Measurements from ENCODE around the gene TRPM2.

DNA sequence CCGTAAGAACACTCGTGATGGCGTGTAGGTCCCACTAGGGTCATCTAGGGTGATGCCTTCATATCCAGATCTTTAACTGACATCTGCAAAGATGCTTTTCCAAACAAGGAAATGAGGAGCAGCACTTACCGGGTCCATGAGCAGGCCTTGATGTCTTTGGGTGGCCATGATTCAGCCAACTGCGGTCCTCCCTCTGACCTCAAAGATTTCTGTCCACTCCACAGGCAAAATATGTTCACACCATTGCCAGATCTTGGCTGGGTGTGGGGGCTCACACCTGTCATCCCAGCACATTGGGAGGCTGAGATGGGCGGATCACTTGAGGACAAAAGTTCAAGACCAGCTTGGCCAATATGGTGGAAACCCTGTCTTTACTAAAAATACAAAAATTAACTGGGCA lies 18.2 kb downstream of the TRPM2 start:
- TF ChIP-seq, protein P1, sequence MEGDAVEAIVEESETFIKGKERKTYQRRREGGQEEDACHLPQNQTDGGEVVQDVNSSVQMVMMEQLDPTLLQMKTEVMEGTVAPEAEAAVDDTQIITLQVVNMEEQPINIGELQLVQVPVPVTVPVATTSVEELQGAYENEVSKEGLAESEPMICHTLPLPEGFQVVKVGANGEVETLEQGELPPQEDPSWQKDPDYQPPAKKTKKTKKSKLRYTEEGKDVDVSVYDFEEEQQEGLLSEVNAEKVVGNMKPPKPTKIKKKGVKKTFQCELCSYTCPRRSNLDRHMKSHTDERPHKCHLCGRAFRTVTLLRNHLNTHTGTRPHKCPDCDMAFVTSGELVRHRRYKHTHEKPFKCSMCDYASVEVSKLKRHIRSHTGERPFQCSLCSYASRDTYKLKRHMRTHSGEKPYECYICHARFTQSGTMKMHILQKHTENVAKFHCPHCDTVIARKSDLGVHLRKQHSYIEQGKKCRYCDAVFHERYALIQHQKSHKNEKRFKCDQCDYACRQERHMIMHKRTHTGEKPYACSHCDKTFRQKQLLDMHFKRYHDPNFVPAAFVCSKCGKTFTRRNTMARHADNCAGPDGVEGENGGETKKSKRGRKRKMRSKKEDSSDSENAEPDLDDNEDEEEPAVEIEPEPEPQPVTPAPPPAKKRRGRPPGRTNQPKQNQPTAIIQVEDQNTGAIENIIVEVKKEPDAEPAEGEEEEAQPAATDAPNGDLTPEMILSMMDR (IDR thresholded peaks at IDR 0.05), result no peak
- no peak for TF ChIP-seq POLR2AphosphoS5 (IDR thresholded peaks at IDR 0.05; ENCODE audit: low read depth, low read length)
- TF ChIP-seq TCF7L2 (IDR thresholded peaks at IDR 0.05; ENCODE audit: low read depth, low read length), result no peak
- TF ChIP-seq, protein P2, sequence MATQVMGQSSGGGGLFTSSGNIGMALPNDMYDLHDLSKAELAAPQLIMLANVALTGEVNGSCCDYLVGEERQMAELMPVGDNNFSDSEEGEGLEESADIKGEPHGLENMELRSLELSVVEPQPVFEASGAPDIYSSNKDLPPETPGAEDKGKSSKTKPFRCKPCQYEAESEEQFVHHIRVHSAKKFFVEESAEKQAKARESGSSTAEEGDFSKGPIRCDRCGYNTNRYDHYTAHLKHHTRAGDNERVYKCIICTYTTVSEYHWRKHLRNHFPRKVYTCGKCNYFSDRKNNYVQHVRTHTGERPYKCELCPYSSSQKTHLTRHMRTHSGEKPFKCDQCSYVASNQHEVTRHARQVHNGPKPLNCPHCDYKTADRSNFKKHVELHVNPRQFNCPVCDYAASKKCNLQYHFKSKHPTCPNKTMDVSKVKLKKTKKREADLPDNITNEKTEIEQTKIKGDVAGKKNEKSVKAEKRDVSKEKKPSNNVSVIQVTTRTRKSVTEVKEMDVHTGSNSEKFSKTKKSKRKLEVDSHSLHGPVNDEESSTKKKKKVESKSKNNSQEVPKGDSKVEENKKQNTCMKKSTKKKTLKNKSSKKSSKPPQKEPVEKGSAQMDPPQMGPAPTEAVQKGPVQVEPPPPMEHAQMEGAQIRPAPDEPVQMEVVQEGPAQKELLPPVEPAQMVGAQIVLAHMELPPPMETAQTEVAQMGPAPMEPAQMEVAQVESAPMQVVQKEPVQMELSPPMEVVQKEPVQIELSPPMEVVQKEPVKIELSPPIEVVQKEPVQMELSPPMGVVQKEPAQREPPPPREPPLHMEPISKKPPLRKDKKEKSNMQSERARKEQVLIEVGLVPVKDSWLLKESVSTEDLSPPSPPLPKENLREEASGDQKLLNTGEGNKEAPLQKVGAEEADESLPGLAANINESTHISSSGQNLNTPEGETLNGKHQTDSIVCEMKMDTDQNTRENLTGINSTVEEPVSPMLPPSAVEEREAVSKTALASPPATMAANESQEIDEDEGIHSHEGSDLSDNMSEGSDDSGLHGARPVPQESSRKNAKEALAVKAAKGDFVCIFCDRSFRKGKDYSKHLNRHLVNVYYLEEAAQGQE (IDR thresholded peaks at IDR 0.05; ENCODE audit: insufficient read depth in 1 of 2, low read depth in 2 of 2, low read length in 1 of 2), result no peak
